HEK293T (cell line): ENCODE data around the gene SEC14L1.

Experiments
- ARNT ChIP-seq: fragments of 450-650 bp; IDR thresholded peaks from 2 replicates; pipeline ENCODE4 v1.6.1; 2017; ENCODE audit warnings: mild to moderate bottlenecking
- ELF4 ChIP-seq: fragments of 450-650 bp; IDR thresholded peaks from 2 replicates; pipeline ENCODE4 v1.6.1; 2017; ENCODE audit warnings: antibody characterized with exemption
- FOXA1 ChIP-seq: fragments of 450-650 bp; IDR thresholded peaks from 2 replicates; pipeline ENCODE4 v1.6.1; 2016; ENCODE audit warnings: mild to moderate bottlenecking
- FOXK2 ChIP-seq: fragments of 450-650 bp; IDR thresholded peaks from 2 replicates; pipeline ENCODE4 v1.6.1; 2016; ENCODE audit warnings: mild to moderate bottlenecking
- FOXM1 ChIP-seq: fragments of 450-650 bp; IDR thresholded peaks from 2 replicates; pipeline ENCODE4 v1.6.1; 2017; ENCODE audit warnings: mild to moderate bottlenecking, borderline replicate concordance
- LEF1 ChIP-seq: fragments of 450-650 bp; IDR thresholded peaks from 2 replicates; pipeline ENCODE4 v1.6.1; 2017; ENCODE audit warnings: mild to moderate bottlenecking, borderline replicate concordance
- NFRKB ChIP-seq: fragments of 450-650 bp; IDR thresholded peaks from 2 replicates; pipeline ENCODE4 v1.6.1; 2016; ENCODE audit warnings: mild to moderate bottlenecking, moderate library complexity
- SP1 ChIP-seq: fragments of 450-650 bp; IDR thresholded peaks from 2 replicates; pipeline ENCODE4 v1.6.1; 2017

- TF ChIP-seq FOXK2: no peak
- TF ChIP-seq LEF1: no peak
- TF ChIP-seq FOXA1: no peak
- no peak for TF ChIP-seq NFRKB
- no peak for TF ChIP-seq SP1
- no peak for TF ChIP-seq ELF4
- no peak for TF ChIP-seq FOXM1
- TF ChIP-seq ARNT: no peak
Observed at GRCh38 chr17:77228816-77229215, 88.0 kb downstream of the SEC14L1 start.
